ENCODE measurements around the gene HERC2.
A peak's percentile ranks its signal among the peaks of the same experiment; 100 is the strongest.

The HERC2 gene

GRCh38 chr15:28131400-28131799, 190.6 kb downstream of the HERC2 start:
- no peak overlapping the region for H3K27ac ChIP-seq
- no peak for DNase-seq (ENCODE audit: low spot score)
- POLR2A ChIA-PET (ENCODE audit: low non-redundant PET): no interaction called here
- no peak for TF ChIP-seq CTCF (conservative IDR thresholded peaks at IDR 0.05; ENCODE audit: low read depth)
- CTCF ChIA-PET: interaction anchor here (0.6 kb wide), 2 partner anchors 40 to 149 kb away, joined by 3 read pairs; no protein-coding TSS in a partner anchor

- no peak for DNase-seq (ENCODE audit: low spot score)
- no peak for TF ChIP-seq CTCF (conservative IDR thresholded peaks at IDR 0.05; ENCODE audit: low read depth)
- ChIA-PET CTCF (interaction anchor here (0.5 to 0.6 kb wide), 2 partner anchors 39 to 719 kb away, joined by 3 read pairs; no protein-coding TSS in a partner anchor), POLR2A (ENCODE audit: low non-redundant PET) (no interaction called here)
- H3K27ac ChIP-seq: no peak overlapping the region
Measured at GRCh38 chr15:28130651-28131050, 191.3 kb downstream of the HERC2 start.

GRCh38 chr15:28129231-28129848, 192.6 kb downstream of the HERC2 start:
- no peak for DNase-seq (ENCODE audit: low spot score)
- H3K27ac ChIP-seq: no peak overlapping the region
- POLR2A ChIA-PET (ENCODE audit: low non-redundant PET): no interaction called here
- no peak for TF ChIP-seq CTCF (conservative IDR thresholded peaks at IDR 0.05; ENCODE audit: low read depth)
- CTCF ChIA-PET: no interaction called here

- POLR2A ChIA-PET (ENCODE audit: low non-redundant PET): no interaction called here
- no peak overlapping the region for H3K27ac ChIP-seq
- TF ChIP-seq CTCF (conservative IDR thresholded peaks at IDR 0.05; ENCODE audit: low read depth): no peak
- no peak for DNase-seq (ENCODE audit: low spot score)
- CTCF ChIA-PET: no interaction called here
Measured at GRCh38 chr15:28128031-28128430, 193.9 kb downstream of the HERC2 start.

GRCh38 chr15:28127036-28127435, 194.9 kb downstream of the HERC2 start:
- DNase-seq (ENCODE audit: low spot score): no peak
- ChIA-PET POLR2A (ENCODE audit: low non-redundant PET) (no interaction called here), CTCF (no interaction called here)
- no peak overlapping the region for H3K27ac ChIP-seq
- no peak for TF ChIP-seq CTCF (conservative IDR thresholded peaks at IDR 0.05; ENCODE audit: low read depth)

GRCh38 chr15:28125673-28126651, 196.0 kb downstream of the HERC2 start:
- ChIA-PET POLR2A (ENCODE audit: low non-redundant PET) (no interaction called here), CTCF (interaction anchor here (0.7 to 1.2 kb wide), 4 partner anchors 16 to 1862 kb away, joined by 3 to 4 read pairs (median 4); no protein-coding TSS in a partner anchor)
- TF ChIP-seq CTCF (conservative IDR thresholded peaks at IDR 0.05; ENCODE audit: low read depth): peak; percentile 80
- H3K27ac ChIP-seq: no peak overlapping the region
- DNase-seq (ENCODE audit: low spot score): no peak

Measured in RWPE1 (cell line).